ENCODE measurements around the gene ADAMTS5.

The ADAMTS5 gene

GRCh38 chr21:26946744-26947446, 20.0 kb downstream of the ADAMTS5 start:
- no peak for FAIRE-seq

DNA sequence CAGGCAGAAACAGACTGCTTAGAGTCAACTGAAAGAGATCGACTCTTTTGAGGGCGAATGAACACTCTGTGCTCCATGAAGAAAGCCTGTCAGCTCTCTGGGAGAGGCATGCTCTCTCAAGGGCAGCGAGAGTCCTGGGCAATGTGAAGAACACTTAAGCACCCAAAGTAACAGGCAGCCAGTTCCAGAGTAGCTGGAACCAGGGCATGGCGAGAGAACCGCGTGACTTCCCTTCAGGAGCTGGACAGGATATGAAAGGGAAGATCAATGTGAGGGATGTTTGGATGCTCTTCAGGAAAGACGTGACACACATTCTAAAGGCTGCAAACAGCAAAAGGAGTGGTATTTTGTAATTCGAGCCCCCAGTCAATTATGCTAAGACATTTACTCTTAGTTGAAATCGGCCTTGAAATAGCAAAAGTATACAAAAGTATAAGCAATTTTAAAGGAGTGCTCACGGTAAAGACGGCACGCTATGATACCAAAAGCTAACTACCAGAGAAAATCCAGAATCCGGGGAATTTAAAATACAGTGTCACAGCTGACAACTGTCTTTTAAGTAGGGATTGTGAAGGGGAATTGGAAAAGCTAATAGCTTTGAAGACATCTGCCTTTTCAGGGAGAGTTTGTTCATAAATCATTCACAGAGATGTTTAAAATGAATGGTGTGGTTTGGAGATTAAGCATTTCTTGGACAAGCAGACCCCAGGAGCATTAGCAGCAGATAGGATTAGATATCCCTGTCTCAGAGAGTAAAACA, 20.8 kb downstream of the ADAMTS5 start:
- FAIRE-seq: no peak

DNA sequence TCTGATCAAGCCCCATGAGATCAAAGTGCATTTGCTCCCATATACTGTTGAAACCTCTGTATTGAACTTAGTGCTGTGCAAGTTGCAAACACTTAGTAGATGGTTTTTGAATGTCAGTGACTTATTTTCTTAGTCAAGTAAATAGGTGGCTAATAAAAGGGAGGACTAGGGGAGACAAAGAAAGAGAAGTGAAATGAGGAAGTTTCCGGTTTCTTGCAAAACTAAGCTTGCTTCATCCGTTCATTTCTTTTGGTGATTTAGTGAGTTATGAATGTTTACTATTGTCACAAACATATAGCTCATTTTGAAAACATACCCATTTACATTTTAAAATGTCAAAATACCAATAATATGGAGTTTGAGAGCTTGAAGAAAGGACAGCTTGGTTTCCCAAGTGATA, 23.0 kb downstream of the ADAMTS5 start:
- no peak for FAIRE-seq

- peak; percentile 33 for FAIRE-seq
These were observed 25.5 kb downstream of the ADAMTS5 start for GRCh38 chr21:26941421-26941820.

- FAIRE-seq: no peak
These were observed 27.2 kb downstream of the ADAMTS5 start for GRCh38 chr21:26939601-26940111.

DNA sequence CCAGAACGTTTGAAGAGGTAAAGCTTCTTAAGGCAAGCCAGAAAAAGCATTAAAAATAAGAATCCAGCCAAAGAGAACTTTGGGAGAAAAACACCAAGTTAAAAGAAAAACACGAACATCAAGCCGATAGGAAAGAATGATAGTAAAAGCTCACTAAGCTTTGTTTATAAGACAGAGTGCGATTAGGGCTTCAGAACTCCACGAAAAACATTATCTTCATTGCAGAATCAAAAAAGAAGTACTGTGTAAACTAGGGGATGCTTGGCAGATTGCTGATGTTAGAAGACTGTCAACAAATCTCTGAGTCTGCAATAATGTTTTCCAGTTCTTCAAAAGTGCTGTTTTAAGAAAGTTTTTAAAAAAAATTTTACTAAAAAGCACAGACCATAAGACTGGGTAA, 30.2 kb downstream of the ADAMTS5 start:
- peak; percentile 50 for FAIRE-seq

DNA sequence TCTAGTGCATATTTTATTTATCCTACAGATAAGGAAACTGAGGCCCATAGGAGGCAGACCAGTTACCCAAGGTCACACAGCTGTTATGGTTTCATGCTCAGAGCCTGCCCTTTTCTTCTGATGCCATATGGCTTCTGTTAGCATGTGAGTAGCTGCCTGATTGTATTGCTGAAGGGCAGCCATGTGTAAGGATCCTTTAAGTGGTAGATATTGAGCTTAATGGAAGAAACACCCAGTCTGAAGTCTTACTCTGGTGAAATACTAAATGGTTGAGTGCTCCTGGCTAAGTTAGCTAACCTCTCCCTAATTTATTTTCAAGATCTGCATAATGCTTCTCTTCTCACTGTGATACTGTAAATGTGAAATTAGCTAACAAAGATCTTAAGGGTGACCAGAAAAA, 30.9 kb downstream of the ADAMTS5 start:
- FAIRE-seq: no peak

DNA sequence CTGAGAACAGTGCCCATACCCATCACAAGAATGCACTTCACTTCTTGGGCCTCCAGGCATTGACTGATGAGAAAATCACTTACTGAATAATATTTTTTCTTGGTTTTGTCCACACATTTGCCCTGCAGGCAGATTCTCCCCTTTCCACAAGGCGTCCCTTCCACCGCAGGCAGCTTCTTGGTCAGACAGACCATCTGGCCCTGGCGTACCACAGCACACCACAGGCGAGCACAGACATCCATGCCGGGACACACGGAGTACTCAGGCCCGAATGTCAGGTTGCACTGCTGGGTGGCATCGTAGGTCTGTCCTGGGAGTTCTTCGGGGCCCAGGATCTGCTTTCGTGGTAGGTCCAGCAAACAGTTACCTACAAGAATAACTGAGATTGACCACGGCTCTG, 32.5 kb downstream of the ADAMTS5 start:
- no peak for FAIRE-seq

DNA sequence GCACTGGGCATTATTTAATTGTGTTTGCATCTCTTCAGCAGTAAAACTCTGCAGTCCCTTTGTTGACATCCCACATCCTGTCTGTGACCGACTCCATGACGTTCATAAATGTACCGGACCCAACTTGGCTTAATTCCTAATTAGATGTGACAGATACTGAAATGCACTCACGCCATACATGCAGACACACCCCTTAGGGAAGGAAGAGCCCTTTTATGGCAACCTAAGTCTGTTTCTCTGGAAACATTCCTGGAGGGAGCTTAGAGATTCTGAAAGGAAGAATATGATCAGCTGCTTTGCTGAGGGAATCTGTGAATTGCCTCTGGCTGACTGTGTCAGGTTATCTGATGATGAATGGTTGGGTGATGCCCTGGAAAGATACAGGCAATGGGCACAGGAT, 33.4 kb downstream of the ADAMTS5 start:
- FAIRE-seq: no peak

DNA sequence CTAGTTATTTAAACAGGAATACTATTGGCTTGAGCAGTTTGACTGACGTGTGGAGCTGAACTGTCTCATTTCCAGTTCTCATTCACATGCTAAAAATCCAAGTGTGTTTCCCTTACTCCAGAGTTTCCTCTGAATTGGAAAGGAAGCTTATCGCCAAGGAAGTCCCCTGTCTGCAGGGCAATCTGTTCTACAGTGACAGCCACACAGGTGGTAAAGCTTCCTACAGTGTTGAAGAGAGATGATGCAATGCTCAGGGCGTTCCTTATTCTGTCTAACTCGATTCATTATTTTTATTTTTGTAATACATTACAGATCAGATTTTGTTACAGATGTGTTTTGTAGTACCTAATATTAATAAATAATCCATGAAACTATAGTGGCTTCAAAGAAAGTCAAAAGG, 41.3 kb downstream of the ADAMTS5 start:
- FAIRE-seq: no peak

DNA sequence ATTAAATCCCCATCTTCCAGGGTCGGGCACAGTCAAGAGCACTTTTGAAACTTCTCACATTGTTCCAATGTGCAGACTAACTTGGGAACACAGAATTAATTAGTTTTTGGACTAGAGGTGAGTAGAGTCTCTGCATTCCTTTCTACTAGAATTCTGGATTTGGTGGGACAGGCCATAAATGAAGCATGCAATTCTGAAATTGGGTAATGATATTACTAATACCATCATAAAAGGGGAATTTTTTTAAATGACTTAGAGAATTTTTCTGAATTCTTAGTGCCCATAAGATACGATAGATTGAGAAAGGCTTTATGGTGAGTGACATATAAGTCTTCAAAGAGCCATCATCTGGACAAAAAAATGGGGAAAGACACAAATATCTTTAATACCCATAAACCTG, 41.8 kb downstream of the ADAMTS5 start:
- FAIRE-seq: no peak

DNA sequence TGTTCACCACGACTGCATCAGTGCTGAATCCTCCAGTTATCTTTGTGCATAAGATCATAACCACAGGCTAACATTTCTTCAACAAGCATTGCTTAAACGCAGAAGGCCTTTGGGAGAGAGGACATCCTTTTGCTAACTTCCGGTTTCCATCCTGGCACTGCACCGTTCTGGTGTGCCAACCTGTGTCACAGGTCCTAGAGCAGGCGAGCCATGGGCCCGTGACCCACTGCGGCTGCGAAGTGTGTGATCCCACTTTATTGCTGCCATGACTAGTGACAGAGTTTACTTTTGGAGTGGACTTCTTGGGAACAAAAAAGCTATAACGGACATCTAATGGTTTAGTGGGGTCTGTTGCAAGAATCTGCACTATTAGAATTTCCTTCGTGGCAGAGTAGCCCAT, 42.9 kb downstream of the ADAMTS5 start:
- no peak for FAIRE-seq

DNA sequence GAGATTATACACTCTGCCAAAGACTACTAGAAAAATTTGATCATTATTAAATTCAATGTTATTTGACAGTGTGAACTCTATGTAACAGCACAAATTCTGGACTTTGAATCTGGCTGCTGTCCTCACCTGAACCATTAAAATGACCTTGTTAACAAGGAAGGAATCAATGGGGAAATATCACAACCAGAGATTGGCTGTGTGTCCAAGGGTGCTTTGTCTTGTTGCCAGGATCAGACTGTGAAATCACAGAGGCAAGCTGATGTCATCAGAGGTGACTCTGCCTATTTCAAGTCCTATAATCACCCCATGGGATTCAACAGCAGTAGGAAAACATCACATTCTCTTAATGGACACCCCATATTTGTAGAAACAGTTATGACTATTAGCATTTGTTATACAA, 46.8 kb downstream of the ADAMTS5 start:
- FAIRE-seq: no peak

DNA sequence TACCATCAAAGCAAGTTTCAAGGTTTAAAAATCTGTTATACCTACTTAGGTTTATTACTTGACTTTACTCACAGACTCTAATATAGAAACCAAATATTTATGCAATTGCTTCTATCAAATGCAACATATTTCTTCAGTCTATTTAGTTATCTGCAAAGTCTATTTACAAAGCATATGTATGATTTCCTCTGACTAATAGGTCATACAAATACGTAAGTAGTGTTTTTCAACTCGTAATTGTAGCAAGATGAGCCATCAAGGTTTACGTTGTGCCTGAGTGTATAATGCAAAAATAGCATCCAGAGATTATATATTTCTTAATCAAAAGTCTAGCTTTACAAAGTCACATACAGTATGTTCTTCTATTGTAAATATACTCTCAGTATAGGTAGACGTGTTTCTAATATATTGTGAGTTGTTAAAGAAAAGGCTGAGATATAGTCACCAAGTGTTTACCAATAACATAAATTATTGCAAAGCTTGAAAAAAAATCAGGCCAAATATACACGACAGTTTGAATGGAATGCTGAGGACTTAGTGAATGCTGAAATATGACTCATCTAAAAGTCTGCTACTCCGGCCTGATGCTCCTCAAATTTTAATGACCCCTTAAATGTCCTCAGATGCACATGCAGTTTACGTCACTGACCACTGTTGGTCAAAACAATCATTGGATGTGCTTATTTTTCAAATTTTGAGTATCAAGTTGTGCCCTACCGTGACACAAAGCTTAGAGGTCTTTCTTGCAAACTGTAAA, 48.4 kb downstream of the ADAMTS5 start:
- FAIRE-seq: peak; percentile 51

GRCh38 chr21:26916799-26917198, 50.1 kb downstream of the ADAMTS5 start:
- FAIRE-seq: no peak

GRCh38 chr21:26914557-26914956, 52.3 kb downstream of the ADAMTS5 start:
- FAIRE-seq: no peak

DNA sequence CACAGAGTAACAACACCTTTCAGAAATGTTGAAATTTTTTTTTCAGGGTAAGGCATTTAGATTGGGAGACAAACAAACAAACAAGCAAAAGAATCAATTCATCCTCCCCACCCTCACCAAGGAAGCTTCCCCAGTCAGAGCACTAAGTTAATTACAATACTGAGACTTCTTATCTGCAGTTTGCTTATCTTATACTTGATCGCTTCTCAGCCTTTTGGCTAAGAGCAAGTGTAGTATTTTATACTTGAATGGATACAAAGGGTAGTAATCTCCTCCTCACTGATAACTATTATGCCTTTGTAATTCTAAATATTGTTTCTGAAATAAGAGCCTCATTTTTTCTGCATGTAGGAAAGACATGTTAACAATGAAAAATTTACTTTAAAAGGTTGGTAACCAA, 54.4 kb downstream of the ADAMTS5 start:
- no peak for FAIRE-seq

DNA sequence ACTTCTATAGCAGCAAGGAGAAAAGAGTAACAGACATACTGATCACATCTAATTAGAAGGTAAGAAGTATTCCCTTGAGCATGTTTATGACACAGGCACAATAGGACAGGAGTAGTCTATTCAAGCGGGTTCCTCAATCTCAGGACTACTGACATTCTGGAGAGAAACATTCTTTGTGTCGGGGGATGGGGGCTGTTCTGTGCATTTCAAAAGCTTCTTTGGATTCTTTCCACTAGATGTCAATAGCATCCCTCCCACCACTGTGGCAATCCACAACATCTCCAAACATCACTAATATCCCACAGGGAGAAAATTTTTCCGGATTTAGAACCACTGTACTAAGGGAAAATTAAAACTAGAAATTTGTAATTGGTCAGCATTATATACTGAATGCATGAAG, 56.9 kb downstream of the ADAMTS5 start:
- FAIRE-seq: no peak

DNA sequence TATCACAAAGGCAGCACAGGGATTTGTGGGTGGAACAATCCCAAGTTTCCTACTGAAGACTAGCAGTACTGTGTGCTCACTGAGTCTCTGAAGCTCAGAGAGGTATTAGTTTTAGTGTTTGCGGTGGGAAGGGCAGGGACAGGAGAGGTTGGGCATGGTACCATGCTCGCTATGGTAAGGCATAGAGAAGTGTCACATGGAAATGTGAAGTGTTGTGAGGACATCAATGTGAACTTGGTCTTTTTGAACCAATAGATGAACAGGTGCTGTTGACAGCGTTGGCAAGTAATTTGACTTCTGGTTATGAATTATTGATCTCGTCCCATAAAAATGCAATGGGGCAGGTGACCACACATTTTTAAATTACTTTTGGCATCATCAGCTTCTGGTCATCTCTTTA, 65.9 kb downstream of the ADAMTS5 start:
- no peak for FAIRE-seq

DNA sequence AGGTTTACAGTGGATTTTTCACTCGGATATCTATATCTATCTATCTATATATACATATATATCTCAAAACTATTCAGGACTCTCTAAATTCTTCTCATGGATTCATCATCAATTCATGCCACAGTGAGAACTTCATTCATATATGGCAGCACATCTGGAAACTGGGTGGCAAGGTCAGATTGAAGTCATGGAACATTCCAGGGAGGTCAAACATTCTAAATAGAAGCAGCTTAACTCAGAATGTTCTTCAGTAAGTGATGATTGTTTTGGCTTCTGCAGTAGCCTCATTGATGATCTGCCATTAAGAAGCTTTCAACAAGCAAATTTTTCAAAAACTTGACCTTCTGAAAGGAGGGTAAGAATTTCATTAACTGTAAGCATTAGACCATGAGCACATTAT, 74.7 kb downstream of the ADAMTS5 start:
- no peak for FAIRE-seq

- no peak for FAIRE-seq
These were observed 78.0 kb downstream of the ADAMTS5 start for GRCh38 chr21:26888931-26889330.

DNA sequence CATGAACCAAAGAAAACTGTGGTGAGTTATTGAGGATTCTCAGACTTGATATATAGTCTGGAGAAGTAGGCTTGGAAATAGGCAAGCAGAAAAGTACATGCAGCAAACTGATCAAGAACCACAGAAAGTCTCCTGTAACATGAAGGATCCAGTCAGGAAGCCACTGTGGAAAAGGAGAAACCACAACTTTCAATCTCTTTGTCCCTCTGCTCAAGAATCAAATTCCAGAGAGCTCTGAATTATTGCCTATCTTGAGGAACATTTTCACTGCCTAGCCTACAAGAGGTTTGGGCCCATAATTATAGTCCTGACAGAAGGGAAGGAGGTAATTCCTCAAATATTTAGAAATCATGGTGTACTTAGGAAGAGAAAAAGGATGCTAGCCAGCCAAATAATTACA, 78.6 kb downstream of the ADAMTS5 start:
- FAIRE-seq: no peak

DNA sequence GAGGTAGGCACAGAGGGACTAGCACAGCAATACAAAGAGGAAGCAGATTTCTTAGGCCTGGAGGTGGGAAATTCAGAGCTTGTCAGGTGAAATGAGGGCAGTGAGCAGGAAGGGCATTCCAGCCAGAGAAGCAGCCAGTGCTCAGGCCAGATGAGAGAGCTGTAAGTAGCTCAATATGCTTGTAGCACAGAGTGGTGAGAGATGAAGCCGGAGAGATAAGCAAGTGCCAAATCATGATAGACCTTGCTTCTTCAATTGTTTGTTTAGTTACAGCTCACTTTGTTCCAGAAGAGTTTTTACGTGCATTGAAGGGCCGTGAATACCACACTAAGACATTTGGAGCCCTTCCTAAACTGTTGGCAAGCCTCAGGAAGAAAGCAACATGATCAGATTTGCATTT, 79.6 kb downstream of the ADAMTS5 start:
- no peak for FAIRE-seq

DNA sequence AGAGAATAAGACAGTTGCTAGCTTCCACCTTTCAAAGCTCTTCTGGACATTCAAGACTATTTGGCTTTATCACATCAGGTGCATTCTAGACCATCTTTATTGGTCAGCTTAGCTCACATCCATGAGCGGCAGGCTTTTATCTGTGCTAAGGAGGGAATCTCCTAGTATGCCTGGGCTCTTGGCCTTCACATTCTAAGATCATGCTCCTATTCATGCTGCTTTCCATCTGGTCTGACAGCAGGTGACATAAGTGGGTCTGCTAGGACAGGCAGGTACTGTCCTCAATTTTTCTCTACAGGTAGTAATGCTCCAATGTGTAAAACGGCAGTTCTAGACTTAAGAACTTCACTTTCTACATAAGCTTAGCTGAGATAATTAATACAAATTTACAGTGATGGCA, 82.5 kb downstream of the ADAMTS5 start:
- FAIRE-seq: no peak
